Fibroblast of lung (primary cell): Measurements from ENCODE around the gene NLRC3.

Experiments used
- EZH2 ChIP-seq: IDR thresholded peaks from 2 replicates; pipeline ENCODE4 v1.5.1; 2012; ENCODE audit warnings: low read length, control low read depth, mild to moderate bottlenecking; ENCODE audit errors: missing control alignments
- TF ChIP-seq, protein P1 (sequence below), 2 donors: IDR thresholded peaks in 1 of 2; conservative IDR thresholded peaks in 1 of 2; 1 replicate in 1 of 2; 2 replicates in 1 of 2; pipeline ENCODE4 v1.5.1; 2011 to 2012; ENCODE audit warnings: low read length in 2 of 2, control low read depth in 1 of 2, inconsistent platforms in 1 of 2, low read depth in 1 of 2, mild to moderate bottlenecking in 1 of 2

GRCh38 chr16:3590736-3591435, 13.7 kb upstream of the NLRC3 start:
- TF ChIP-seq, protein P1, sequence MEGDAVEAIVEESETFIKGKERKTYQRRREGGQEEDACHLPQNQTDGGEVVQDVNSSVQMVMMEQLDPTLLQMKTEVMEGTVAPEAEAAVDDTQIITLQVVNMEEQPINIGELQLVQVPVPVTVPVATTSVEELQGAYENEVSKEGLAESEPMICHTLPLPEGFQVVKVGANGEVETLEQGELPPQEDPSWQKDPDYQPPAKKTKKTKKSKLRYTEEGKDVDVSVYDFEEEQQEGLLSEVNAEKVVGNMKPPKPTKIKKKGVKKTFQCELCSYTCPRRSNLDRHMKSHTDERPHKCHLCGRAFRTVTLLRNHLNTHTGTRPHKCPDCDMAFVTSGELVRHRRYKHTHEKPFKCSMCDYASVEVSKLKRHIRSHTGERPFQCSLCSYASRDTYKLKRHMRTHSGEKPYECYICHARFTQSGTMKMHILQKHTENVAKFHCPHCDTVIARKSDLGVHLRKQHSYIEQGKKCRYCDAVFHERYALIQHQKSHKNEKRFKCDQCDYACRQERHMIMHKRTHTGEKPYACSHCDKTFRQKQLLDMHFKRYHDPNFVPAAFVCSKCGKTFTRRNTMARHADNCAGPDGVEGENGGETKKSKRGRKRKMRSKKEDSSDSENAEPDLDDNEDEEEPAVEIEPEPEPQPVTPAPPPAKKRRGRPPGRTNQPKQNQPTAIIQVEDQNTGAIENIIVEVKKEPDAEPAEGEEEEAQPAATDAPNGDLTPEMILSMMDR (conservative IDR thresholded peaks at IDR 0.05 in 1 of 2, IDR thresholded peaks at IDR 0.05 in 1 of 2; ENCODE audit: low read depth in 1 of 2, low read length in 2 of 2): no peak
- TF ChIP-seq EZH2: no peak
